Measurements from ENCODE around the gene ILKAP. TPM values are rescaled to one million over a fixed set of nuclear protein-coding genes. Genes with fewer than 3 reads are reported as not detected.

Gene ILKAP
- total and polyA plus RNA-seq, 8 donors: 20.4 to 59.4 (median 37.8) TPM

- Histone ChIP-seq H3K4me1 (peaks cover 24 to 39% (median 32%) of the 10 kb centered on the region in 4 donors), H3K36me3 (peaks cover 1 to 18% (median 11%) of the 10 kb centered on the region in 4 donors), H3K27me3 (peaks cover 5 to 72% (median 44%) of the 10 kb centered on the region in 3 donors), H3K27ac (no peak overlapping the region), H3K4me3 (no peak overlapping the region), H3K9me3 (no peaks in the 10 kb centered on the region)
- DNase-seq: peak in 1 of 2 donors; percentile 11
- WGBS, 5 donors: 39 to 65% (median 57%) methylated on average over 9 to 15 of the region's 15 CpGs
- intact Hi-C loops (cut with DNase I; ENCODE audit: low total_unique reads): no loop called here
- TF ChIP-seq POLR2A (IDR thresholded peaks at IDR 0.05): no peak
- TF ChIP-seq POLR2AphosphoS5 (IDR thresholded peaks at IDR 0.05): no peak
- TF ChIP-seq CTCF (IDR thresholded peaks at IDR 0.05): no peak
- TF ChIP-seq EP300 (IDR thresholded peaks at IDR 0.05): no peak
These were observed 40.6 kb downstream of the ILKAP start for GRCh38 chr2:238162846-238163441.

DNA sequence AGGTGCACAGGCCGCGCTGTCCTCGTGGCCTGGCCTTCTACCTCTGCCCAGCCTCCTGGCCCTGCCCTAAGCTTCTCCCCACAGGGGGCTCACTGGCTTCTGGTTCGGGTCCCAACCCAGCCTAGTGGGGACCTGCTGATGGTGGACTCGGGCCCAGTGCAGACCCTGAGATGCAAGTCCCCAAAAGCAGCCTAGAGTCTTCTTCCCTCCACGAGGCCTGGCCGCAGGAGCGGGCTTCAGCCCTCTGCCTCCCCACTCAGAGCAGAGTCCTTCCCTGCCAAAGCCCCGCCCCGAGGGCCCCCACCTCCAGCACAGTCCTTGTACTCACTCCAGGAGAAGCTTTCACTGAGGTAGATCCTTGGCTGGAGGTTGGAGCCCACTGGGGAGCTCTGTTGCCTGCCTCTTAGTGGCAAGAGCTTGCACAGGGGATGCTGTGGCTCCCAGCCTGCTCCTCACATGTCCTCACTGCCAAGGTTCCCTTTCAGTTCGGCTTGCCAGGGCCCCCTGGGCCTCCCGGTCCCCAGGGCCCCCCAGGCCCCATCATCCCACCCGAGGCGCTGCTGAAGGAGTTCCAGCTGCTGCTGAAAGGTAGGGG is 41.1 kb downstream of the ILKAP start:
- H3K36me3 ChIP-seq: peaks cover 0 to 12% (median 5%) of the 10 kb centered on the region in 4 donors
- no peak overlapping the region for H3K4me3 ChIP-seq
- H3K9me3 ChIP-seq: no peaks in the 10 kb centered on the region
- peaks cover 5 to 78% (median 44%) of the 10 kb centered on the region in 3 donors for H3K27me3 ChIP-seq
- intact Hi-C loops (cut with DNase I; ENCODE audit: low total_unique reads): no loop called here
- WGBS, 5 donors: 78 to 89% (median 82%) methylated on average over 5 to 14 of the region's 14 CpGs
- H3K27ac ChIP-seq: no peak overlapping the region
- DNase-seq: peak in 1 of 2 donors; percentile 9
- peaks cover 26 to 42% (median 36%) of the 10 kb centered on the region in 4 donors for H3K4me1 ChIP-seq
- no peak for TF ChIP-seq POLR2A (IDR thresholded peaks at IDR 0.05)

DNA sequence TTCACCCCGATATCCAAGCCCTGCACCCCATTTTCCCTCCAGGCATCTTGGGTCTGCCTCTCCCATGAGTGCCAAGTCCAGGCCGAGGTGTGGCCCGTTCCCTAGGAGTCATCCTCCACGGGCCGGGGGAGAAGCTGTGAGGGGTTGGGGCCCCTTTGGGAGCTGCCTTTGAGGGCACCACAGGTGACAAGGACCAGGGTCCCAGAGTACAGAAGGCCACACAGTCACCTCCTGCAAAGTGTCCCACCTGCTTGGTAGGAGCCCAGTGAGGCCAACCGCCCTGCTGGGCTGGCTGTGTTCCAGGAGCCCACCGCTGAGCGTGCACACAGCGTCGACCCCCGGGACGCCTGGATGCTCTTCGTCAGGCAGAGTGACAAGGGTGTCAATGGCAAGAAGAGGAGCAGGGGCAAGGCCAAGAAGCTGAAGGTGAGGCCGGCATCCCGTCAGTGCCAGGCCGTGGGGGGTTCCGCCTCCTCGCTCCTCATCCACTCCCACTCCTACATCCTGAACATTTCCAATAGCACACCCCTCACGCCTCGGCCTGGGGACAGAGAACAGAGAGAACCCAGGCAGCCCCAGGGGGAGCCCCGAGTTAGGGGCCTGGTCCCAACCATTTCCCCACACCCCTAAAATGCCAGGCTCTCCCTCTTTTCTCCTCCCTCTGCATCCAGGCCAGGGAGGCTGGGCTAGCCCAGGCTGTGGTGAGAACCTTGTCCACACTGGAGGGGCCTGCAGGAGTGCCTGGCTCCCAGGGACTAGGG is 42.0 kb downstream of the ILKAP start:
- H3K4me3 ChIP-seq: no peak overlapping the region
- TF ChIP-seq EP300 (IDR thresholded peaks at IDR 0.05) (no peak), POLR2AphosphoS5 (IDR thresholded peaks at IDR 0.05) (no peak), POLR2A (IDR thresholded peaks at IDR 0.05) (no peak), CTCF (IDR thresholded peaks at IDR 0.05) (no peak)
- H3K4me1 ChIP-seq: peaks cover 26 to 42% (median 37%) of the 10 kb centered on the region in 4 donors
- peaks cover 5 to 80% (median 44%) of the 10 kb centered on the region in 3 donors for H3K27me3 ChIP-seq
- H3K36me3 ChIP-seq: peaks cover 0 to 4% (median 0%) of the 10 kb centered on the region in 4 donors
- no peaks in the 10 kb centered on the region for H3K9me3 ChIP-seq
- 86 to 94% (median 90%) methylated on average over 14 to 21 of the region's 21 CpGs for WGBS, 5 donors
- H3K27ac ChIP-seq: no peak overlapping the region
- intact Hi-C loops (cut with DNase I; ENCODE audit: low total_unique reads): no loop called here
- peak in 1 of 2 donors; percentile 6 for DNase-seq

DNA sequence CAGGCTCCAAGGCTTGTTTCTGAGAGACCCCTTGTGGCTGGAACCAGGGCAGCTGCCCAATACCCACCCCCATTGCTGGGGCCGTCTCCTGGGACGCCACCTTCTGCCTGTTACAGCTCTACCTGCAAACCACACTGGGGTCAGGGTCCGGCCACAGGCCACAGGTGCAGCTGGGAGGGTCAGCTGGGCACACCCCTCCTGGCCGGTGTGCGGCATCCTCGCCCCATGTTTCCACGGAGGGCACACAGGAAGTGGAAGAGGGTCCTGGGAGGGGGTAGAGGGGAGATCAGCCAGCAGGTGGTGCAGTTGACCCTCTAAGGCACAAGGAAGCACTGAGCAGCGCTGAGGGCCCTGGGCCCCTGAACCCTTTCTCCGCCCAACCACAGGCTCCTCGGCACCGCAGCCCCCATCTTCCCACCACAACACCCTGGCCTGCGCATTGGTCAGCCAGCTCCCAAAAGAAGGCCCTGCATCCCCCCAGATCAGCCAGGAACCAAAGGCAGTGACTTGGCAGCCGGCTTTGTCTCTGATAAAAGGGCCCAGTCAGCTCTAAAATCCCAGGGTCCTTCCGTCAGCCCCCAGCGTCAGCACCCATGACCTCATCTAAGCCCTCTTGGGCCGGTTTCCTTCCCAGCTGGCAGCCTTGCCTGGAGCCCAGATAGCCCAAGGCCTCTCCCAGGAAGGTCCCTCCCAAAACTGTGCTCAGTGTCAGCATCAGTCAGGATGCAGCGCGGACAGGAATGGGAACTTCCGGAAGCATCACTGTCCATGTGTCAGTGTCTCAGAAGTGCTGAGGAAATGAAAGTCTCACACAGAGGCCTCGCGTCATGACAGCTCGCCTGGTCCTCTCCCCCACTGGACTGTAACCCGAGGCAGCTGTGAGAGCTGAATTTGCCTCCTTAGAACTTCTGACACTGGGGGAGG is 43.0 kb downstream of the ILKAP start:
- H3K4me3 ChIP-seq: no peak overlapping the region
- no peak for TF ChIP-seq POLR2AphosphoS5 (IDR thresholded peaks at IDR 0.05)
- peak in 1 of 7 experiments; percentile 16 for TF ChIP-seq CTCF (IDR thresholded peaks at IDR 0.05)

More for the DNA sequence above, 43.0 kb downstream of the ILKAP start:
- DNase-seq: peak in 1 of 2 donors; percentile 46
- Histone ChIP-seq H3K9me3 (no peaks in the 10 kb centered on the region), H3K4me1 (peaks cover 26 to 42% (median 37%) of the 10 kb centered on the region in 4 donors), H3K27me3 (peaks cover 5 to 80% (median 44%) of the 10 kb centered on the region in 3 donors), H3K36me3 (no peaks in the 10 kb centered on the region), H3K27ac (no peak overlapping the region)
- WGBS, 5 donors: 54 to 73% (median 61%) methylated on average over 15 to 23 of the region's 23 CpGs
- intact Hi-C loops (cut with DNase I; ENCODE audit: low total_unique reads): no loop called here

All from stomach (tissue), 9 donors.